GM10266 (cell line): ENCODE data around the gene HAAO.

Experiments used
- DNase-seq: peaks from one replicate; pipeline ENCODE4 v3.0.0; 2012; ENCODE audit errors: extremely low spot score
- TF ChIP-seq, protein P1 (sequence below): IDR thresholded peaks from 2 replicates; pipeline ENCODE4 v1.5.1; 2012; ENCODE audit warnings: mild to moderate bottlenecking, low read depth; ENCODE audit not compliant: control insufficient read depth, insufficient read depth; ENCODE audit errors: missing control alignments

HAAO gene

DNA sequence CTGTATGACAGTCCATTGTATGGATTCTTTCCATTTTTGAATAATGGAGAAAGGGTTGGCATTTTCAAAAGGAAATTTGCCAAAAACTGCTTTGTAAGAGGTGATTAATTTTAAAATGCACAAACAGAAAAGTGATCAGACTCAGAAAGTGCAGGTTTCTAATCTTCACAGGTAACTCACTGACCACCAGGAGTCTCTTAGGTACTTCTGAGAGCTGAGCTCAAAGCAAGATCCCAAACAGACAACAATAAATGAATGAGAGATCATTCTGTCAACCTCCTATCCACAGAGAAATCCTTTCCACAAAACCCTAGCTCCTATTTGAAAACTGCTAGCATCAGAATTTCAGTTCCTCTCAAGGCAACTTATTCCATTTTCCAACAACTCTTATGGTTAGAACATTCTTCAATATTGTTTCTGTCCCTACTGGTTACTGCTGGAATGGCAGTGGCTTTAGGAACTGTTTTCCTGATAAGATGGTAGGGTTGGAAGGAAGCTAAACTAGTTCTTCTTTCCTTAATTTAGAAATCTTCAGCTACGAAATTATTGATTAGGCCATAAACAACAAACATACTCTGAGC lies 20.6 kb upstream of the HAAO start:
- TF ChIP-seq, protein P1, sequence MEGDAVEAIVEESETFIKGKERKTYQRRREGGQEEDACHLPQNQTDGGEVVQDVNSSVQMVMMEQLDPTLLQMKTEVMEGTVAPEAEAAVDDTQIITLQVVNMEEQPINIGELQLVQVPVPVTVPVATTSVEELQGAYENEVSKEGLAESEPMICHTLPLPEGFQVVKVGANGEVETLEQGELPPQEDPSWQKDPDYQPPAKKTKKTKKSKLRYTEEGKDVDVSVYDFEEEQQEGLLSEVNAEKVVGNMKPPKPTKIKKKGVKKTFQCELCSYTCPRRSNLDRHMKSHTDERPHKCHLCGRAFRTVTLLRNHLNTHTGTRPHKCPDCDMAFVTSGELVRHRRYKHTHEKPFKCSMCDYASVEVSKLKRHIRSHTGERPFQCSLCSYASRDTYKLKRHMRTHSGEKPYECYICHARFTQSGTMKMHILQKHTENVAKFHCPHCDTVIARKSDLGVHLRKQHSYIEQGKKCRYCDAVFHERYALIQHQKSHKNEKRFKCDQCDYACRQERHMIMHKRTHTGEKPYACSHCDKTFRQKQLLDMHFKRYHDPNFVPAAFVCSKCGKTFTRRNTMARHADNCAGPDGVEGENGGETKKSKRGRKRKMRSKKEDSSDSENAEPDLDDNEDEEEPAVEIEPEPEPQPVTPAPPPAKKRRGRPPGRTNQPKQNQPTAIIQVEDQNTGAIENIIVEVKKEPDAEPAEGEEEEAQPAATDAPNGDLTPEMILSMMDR: no peak
- DNase-seq: no peak

DNA sequence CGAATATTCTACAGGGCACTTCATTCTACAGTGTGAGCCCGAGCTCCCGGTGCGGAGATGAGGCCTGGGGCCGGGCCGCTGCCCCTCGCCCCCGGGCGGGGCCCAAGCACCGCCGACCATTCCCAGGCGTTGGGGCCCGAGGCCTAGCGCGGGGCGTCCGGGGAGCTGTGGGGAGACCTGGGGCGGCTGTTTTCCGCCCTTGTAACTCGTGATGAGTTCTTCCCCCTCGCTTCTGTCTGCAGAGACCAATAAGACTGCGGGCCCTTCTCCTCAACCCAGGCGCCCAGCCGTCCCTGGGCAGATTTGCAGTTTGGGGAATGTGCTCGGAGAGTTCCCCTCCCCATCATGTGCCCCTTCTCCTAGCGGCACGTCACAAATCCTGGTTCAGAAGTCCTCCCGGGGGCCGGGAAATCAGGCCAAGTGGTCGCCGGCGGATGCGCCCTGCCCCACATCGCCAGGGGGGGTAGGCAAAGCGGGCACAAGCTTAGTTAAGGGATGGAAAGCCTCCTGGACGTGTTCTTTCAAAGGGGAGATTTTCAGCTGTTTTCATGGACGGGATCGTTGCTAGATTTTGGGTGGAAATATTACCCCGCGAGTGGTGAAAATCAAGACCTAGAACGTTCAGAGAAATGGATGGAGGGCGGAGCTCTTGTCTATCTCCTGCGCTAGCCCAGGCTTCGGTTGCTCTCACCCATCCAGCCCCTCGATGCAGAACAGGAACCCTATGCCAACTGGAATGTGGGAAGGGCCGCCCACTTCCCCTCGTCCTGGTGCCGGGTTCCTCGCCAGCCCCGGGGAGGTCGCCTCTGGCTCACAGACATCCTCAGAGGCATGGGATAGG lies 18.8 kb upstream of the HAAO start:
- DNase-seq: peak; percentile 59

DNA sequence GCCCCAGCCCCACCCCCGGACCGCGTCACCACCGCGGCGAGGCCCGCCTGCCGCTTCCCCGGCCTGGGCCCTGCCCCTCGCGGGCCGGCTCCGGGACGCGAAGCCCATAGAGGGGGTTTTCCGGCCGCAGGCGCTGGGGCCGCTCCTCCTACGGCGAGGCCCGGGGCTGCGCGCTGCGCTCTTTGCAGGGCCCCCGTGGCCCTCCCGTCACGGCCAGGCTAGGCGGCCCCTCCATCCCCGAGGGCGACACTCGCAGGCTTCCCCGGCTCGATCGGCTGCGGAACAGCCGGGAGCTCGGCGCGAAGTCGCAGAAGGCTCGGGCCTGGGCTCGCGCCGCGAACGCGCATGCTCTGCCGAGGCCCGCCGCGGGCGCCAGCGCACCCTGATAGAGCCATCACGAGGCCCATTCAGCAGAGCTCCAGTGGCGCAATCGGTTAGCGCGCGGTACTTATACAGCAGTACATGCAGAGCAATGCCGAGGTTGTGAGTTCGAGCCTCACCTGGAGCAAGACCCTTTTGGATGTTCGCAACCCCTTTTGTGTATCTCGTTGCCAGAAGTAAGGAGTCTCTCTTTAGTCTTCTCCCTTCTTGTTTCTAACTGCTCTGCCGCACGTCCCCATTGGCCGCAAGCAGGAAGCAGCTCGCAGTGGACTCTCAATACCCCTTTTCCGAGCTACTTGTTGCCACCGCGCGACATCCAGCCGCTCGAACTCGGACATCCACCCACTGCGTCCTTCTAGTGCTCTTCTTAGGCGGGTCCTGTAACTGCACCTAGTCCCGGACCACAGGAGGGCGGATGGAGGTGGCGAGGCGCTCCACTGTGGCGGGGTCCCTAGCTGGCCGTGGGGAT lies 18.0 kb upstream of the HAAO start:
- TF ChIP-seq, protein P1: peak; percentile 14
- peak; percentile 94 for DNase-seq

More for the DNA sequence above, 18.8 kb upstream of the HAAO start:
- TF ChIP-seq, protein P1: no peak

DNA sequence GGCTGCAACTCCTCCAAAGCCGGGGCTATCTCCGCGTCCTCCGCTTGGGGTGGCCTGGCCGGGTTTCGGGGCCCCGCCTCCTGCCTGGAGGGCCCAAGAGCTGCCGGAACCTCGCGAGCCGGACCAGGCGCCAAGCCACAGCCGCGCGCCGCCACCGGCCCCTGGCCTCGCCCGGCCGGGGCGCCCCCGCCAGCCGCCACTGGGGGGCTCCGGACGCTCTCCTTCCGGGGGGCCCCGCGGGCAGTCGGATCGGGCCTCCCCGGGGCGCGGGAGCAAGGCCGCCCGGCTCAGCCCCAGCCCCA lies 17.4 kb upstream of the HAAO start:
- DNase-seq: no peak

DNA sequence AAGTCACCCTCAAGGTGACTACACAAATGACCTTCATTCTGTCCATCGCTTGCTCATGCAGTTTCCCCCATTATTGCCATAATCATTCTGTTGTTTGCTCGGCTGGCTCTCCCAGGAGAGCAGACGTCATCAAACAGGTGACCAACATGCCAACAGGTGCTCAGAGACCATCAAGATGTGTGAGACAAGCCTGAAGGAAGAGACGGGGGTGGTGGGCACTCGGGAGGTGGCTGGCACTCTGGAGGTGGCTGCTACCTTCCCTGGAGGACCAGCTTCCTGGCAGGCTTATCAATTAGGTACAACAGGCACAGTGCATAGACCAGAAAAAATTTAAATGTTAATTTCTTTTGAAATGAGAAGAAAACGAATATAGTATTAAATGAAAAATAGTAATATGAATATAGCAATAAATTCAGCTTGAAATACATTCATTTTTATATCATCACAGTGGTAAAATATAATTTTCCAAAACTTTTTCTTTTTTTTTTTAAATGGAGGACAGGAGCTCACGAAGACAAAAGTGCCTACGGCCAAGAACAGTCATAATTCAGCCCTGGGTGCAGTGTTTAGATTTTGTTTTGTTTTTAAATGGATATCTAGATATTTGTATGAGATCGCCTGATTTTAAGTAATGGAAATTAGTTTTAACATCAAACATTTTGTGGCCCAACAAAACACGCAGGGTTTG lies 16.9 kb upstream of the HAAO start:
- no peak for DNase-seq
- TF ChIP-seq, protein P1: no peak

More for the DNA sequence above, 17.4 kb upstream of the HAAO start:
- TF ChIP-seq, protein P1: peak; percentile 54

DNA sequence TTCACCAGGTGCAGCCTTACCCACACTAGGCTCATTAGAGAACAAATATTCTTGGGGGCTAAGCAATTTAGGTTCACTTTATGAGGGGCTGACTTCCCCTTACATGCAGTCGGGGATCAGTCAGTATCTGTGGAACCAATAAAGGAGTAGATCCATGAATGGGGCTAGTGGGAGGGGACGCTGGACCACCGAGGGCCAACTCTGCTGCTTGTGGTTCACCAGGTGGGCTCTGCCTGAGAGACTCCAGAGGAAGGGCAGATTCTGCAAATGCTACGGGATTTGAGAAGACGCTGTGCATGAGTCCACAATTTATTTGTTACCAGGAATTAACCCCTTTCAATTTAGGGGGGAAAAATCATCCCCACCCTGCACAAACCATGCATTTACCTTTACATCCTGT lies 15.9 kb upstream of the HAAO start:
- TF ChIP-seq, protein P1: no peak
- DNase-seq: no peak
